CD4-positive, alpha-beta T cell treated with Interleukin-15 for 1 hour (primary cell): ENCODE data around the gene VIPR2.

Source experiments
- DNase-seq: peaks from one replicate; pipeline ENCODE4 v3.0.0-alpha.2; 2020

The VIPR2 gene

DNA sequence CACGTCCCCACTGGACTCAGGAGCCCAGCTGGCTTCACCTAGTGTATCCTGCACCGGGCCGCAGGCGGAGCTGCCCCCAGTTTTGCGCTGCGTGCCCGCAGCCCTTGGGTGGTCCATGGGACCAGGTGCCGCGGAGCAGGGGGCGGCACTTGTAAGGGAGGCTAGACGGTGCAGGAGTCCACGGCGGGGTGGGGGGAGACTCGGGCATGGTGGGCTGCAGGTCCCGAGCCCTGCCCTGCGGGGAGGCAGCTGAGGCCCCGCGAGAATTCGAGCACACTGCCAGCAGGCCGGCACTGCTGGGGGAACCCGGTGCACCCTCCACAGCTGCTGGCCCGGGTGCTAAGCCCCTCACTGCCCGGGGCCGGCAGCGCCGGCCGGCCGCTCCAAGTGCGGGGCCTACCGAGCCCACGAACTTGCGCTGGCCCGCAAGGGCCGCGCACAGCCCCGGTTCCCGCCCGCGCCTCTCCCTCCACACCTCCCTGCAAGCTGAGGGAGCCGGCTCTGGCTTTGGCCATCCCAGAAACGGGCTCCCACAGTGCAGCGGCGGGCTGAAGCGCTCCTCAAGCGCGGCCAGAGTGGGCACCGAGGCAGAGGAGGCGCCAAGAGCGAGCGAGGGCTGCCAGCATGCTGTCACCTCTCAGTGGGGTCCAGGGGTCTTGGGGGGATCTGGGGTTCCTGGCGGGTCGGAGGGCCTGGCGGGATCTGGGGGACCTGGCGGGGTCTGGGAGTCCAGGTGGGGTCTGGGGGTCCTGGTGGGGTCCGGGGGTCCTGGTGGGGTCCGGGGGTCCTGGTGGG is 81.4 kb downstream of the VIPR2 start:
- DNase-seq: no peak

DNA sequence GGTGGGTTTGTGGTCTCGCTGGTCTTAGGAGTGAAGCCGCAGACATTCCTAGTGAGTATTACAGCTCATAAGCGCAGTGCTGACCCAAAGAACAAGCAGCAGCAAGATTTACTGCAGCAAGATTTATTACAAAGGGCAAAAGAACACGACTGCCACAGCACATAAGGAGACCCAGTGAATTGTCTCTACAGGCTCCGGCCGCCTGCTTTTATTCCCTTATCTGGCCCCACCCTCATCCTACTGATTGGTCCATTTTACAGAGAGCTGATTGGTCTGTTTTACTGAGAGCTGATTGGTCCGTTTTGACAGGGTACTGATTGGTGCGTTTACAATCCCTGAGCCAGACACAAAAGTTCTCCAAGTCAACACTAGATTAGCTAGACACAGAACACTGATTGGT is 82.1 kb downstream of the VIPR2 start:
- DNase-seq: no peak

DNA sequence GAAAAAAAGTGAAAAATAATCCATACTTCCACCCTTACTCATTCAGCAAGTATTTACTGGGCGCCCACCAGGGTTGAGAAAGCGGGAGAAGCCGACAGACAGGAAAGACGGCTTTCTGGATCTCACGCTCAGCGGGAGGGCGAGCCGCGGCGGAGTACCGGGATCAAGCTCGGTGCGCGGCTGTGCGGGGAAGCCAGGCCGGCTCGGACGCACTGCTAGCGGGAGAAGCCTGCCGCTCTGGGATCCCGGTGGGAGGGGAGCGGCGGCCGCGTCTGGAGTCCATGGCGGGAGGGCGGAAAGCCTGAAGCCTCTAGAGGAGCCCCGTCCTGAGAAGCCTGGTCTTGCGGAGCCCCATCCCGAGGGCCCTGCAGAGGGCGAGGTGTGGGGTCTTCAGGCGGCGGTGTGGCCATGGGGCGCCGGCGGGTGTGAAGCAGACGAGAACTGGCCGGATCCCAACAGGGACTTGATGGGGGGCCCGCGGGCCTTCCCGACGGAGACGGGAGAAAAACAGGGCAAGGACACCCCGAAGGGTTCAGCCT is 82.9 kb downstream of the VIPR2 start:
- no peak for DNase-seq

GRCh38 chr7:159061209-159061608 is 83.5 kb downstream of the VIPR2 start:
- no peak for DNase-seq

GRCh38 chr7:159060440-159060839 is 84.2 kb downstream of the VIPR2 start:
- no peak for DNase-seq

DNA sequence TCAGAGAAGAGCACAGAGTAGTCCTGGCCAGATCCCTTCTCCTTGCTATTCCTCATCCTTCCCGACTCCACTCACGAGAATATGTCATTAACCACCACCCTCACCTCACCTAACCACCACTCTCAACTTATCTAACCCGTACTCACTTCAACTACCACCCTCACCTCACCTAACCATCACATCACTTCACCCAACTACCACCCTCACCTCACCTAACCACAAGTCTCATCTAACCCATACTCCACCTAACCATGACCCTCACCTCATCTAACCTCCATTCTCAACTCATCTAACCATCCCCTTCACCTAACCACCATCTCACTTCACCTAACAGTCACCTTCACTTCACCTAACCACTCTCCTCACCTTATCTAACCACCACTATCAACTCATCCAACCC is 85.0 kb downstream of the VIPR2 start:
- DNase-seq: no peak

- no peak for DNase-seq
These were observed 87.0 kb downstream of the VIPR2 start for GRCh38 chr7:159057647-159058046.

DNA sequence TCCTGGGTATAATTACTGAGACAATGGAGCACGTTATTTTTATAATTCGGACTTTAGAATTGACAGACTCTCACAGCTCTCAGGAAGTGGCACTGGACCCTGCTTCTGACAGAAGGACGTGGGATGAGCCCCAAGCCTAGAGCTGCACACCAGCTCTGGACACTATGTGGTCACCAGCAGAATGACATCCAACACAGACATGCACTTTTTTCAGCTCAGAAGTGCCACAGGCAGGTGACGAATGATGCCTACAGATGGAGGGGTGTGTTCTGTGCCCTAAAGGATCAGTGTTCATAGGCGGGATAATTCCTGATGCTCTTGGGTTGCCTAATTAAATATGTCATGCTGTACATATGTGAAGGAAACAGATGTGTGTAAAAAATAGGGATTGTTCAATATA is 87.9 kb downstream of the VIPR2 start:
- DNase-seq: no peak

- DNase-seq: no peak
These were observed 92.8 kb downstream of the VIPR2 start for GRCh38 chr7:159051916-159052315.

DNA sequence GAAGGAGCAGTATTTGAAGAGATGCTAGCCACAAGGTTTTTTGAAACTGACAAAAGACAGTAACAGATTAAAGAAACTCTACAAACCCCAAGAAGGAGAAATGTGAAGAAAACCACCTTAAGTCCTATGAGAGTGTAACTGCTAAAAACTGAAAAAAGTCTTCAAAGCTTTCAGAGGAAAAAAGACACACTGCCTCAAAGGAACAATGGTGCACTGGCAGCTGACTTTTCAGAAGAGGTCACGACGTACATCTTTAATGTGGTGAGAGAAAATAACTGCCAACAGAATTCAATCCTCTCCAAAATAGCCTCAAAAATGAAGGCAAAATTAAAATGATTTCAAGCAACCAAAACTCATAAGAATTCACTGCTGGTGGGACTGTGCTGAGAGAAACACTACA is 94.0 kb downstream of the VIPR2 start:
- no peak for DNase-seq

- no peak for DNase-seq
These were observed 95.2 kb downstream of the VIPR2 start for GRCh38 chr7:159049266-159050025.

- DNase-seq: no peak
These were observed 96.0 kb downstream of the VIPR2 start for GRCh38 chr7:159048656-159049055.

DNA sequence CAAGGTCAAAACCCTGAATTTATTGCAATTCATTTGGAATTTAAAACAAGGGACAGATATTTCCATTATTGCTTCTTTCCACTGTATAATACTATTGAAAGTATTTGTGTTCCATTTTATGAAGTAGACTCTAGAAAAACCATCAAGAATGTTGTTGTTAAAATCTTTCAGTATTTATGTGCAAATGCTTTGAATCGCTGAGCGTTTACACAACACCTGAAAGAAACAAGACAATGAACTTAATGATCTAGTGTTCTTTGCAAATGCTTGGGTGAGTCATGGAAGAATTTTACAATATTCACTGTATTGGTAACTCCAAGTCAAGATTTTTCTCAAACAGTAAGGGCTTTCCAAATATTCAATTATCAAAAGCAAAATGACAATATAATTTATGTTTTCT is 97.1 kb downstream of the VIPR2 start:
- DNase-seq: no peak

GRCh38 chr7:159046300-159046699 is 98.4 kb downstream of the VIPR2 start:
- DNase-seq: no peak

DNA sequence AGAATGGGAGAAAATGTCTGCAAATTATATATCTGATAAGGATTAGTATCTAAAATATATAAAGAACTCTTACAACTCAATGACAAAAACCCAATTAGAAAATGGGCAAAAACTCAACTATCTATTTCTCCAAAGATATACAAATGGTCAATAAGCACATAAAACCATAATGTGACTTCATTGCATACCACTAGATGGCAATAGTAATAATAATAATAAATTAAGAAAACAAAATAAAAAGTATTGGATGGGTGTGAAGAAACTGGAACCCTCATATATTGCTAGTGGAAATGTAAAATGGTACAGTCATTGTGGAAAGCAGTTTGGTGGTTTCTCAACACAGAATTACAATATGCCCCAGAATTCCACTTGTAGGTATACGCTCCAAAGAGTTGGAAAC is 98.8 kb downstream of the VIPR2 start:
- DNase-seq: no peak

DNA sequence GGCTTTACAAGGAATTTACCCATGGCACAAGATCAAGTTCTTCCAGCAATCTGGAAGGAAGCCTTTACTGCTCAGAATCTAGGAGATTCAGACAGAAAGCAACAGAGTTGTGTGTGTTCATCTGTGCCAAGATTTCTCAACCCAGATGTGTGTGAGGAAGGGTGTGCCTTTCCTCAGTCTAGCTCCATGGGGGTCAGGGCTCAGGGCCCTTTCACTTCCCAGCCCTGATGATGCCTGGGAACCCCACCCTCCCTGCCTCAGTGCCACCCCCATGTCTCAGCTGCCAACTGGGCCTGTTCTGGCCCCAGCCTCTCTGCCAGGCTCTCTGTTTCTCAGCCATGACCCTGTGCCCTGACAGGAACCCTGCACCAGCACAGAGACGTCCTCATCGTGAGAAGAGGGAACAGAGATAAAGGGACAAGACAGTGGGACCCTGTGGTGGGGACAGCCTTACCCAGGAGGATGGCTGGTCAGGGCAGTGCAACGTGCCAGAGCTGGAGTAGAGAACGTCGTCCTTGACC is 102.0 kb downstream of the VIPR2 start:
- DNase-seq: no peak

DNA sequence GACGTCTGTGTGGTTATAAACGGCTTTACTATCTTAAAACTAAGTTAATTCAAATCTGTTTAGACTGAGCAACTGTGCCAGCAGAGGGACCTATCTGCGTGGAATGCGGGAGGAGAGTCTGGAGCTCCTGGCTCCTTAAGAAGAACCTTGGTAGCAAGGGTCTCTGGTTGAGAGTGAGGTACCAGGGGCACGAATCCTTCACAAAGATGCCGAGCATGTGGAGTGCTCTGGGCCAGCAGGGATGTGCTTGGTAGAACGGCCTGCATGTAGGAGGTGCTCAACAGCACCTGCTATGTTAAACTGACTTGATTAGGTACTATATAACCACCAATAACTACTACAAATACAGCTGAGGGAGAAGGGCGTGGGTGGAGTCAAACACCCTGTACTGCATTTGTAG is 102.6 kb downstream of the VIPR2 start:
- no peak for DNase-seq

DNA sequence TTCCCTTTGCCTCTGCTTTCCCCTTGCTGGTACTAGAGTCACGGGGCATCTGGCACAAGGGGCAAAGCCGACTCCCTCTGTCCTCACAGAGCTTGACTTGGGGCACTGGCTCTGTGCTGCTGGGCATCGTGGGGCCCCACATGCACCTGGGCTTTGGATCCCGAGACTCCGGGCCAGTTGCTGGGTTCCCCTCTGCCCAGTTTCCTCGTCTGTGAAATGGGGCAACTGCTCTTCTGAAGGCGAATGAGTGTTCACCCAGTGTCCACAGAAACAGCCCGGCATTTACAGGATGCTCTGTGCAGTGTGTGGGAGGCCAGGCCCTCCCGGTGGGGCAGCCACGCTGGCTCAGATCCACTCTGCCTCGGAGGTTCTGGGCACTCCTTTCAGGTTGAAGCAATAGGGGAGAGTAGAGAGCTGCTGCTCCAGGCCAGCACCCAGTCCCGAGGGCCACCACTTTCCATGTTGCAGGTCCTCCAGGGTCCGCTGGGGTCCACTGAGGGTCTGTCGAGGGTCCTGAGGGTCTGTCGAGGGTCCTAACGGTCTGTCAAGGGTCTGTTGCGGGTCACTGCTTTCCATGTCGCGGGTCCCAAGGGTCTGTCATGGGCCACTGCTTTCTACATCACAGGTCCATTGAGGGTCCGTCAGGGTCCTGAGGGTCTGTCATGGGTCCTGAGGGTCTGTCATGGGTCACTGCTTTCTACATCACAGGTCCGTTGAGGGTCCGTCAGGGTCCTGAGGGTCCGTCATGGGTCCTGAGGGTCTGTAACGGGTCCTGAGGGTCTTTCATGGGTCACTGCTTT is 103.6 kb downstream of the VIPR2 start:
- DNase-seq: no peak

DNA sequence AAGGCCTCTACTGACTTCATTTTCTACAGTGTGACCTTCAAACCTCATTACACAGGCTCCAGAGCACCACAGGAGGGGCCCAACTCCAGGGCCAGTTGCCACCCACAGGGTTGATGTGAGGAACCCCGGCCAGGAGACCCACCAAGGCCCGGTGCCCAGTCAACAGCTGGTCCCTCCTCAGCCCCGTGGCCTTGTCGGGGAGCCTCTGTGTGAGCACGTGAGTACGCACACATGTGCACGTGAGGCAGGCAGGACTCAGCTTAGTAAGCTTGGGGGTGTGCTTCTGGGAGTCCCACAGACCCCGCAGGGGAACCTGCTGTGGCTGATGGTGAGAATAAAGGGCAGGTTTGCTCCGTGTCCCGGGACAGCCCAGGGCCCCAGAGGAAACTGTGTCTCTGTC is 104.5 kb downstream of the VIPR2 start:
- DNase-seq: no peak

GRCh38 chr7:159039716-159040115 is 105.0 kb downstream of the VIPR2 start:
- no peak for DNase-seq

- DNase-seq: no peak
These were observed 106.6 kb downstream of the VIPR2 start for GRCh38 chr7:159038066-159038465.

DNA sequence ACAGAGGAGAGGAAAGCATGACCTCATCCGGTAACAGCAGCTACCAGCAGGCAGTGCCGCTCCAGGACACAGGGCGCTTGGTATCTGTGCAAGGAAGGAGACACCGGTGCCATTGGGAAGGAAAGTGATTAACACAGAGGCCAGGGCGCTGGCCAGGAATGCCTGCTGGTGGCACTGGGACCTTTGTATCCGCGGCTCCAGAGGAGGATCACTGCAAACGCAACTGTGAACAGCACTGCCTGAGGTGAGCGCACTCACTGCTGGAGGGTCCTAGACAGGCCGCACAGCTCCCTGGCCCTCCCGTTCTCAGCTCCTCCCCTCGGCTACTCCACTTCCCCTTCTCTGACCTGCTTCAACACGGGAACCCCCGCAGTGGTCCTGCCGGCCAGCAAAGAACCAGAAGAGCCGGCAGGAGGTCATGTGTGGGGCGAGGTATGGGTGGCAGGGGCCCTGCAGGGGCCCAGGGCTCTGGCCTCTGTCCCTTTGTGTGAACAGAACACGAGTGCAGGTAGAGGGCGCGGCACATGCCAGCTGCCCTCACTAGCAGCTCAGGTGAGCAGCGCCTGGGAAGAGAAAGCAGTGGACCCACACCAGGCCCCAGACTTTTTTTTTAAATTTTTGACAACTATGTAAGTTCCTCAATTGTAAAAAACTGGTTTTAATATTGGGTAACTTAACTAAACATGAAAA is 107.6 kb downstream of the VIPR2 start:
- DNase-seq: no peak
